Smooth muscle cell (in vitro differentiated cells): Measurements from ENCODE around the gene GRIA4. TPM values are rescaled to one million over a fixed set of nuclear protein-coding genes. Genes with fewer than 3 reads are reported as not detected.
A peak's percentile ranks its signal among the peaks of the same experiment; 100 is the strongest.

ENCODE experiments used
- DNase-seq: peaks from one replicate; lab custom pipeline; 2025; ENCODE audit not compliant: unreplicated experiment; lab: John Stamatoyannopoulos, UW
- H2AFZ ChIP-seq: fragments of 200-600 bp; sonication (generic); 2 replicates; pipeline ENCODE4 v1.6.0; 2016; ENCODE audit warnings: antibody characterized with exemption, low read depth, mild to moderate bottlenecking
- H3F3A ChIP-seq: fragments of 200-600 bp; sonication (generic); 2 replicates; pipeline ENCODE4 v1.6.0; 2017; ENCODE audit warnings: antibody characterized with exemption, low read depth
- H3K27ac ChIP-seq: fragments of 200-600 bp; sonication (generic); 2 replicates; pipeline ENCODE4 v1.5.1; 2016; ENCODE audit warnings: low read depth, mild to moderate bottlenecking
- H3K27me3 ChIP-seq: fragments of 200-600 bp; sonication (generic); 2 replicates; pipeline ENCODE4 v1.6.1; 2016; ENCODE audit warnings: low read depth, mild to moderate bottlenecking
- H3K36me3 ChIP-seq: fragments of 200-600 bp; sonication (generic); 2 replicates; pipeline ENCODE4 v1.5.1; 2016; ENCODE audit warnings: low read depth
- H3K4me1 ChIP-seq: fragments of 200-600 bp; sonication (generic); 2 replicates; pipeline ENCODE4 v1.5.1; 2016; ENCODE audit warnings: low read depth
- H3K4me2 ChIP-seq: fragments of 200-600 bp; sonication (generic); 2 replicates; pipeline ENCODE4 v1.6.0; 2016; ENCODE audit warnings: mild to moderate bottlenecking
- H3K4me3 ChIP-seq: fragments of 200-600 bp; sonication (generic); 2 replicates; pipeline ENCODE4 v1.5.1; 2016; ENCODE audit warnings: mild to moderate bottlenecking
- H3K79me2 ChIP-seq: fragments of 200-600 bp; sonication (generic); 2 replicates; pipeline ENCODE4 v1.6.0; 2016; ENCODE audit warnings: low read depth, mild to moderate bottlenecking
- H3K9ac ChIP-seq: fragments of 200-600 bp; sonication (generic); 2 replicates; pipeline ENCODE4 v1.6.0; 2016; ENCODE audit warnings: low read depth
- H3K9me3 ChIP-seq: fragments of 200-600 bp; sonication (generic); replicated peaks from 2 replicates; pipeline ENCODE4 v1.5.1; 2016; ENCODE audit warnings: low read depth
- H4K20me1 ChIP-seq: fragments of 200-600 bp; sonication (generic); 2 replicates; pipeline ENCODE4 v1.6.0; 2016; ENCODE audit warnings: low read depth
- WGBS: methylation state at CpG from one replicate; pipeline ENCODE4 v1.1.7; 2016; ENCODE audit warnings: low lambda C conversion rate; 5-methylcytosine and 5-hydroxymethylcytosine counted together
- polyA plus RNA-seq: library from polyadenylated mRNA; unstranded; fragments of >200 nt; fragmentation: Nextera tagmentation; extraction: Ambion mirVana; gene quantifications from 2 replicates; pipeline ENCODE4 v1.2.1, GENCODE V29; 2016
- total RNA-seq: library from RNA; depleted of rRNA; stranded (reverse); fragments of >200 nt; gene quantifications from 2 replicates; pipeline ENCODE4 v1.2.3, GENCODE V29; 2014
- TF ChIP-seq, protein P1 (sequence below): fragments of 200-600 bp; sonication (generic); IDR thresholded peaks from 2 replicates; pipeline ENCODE4 v1.5.1; 2017; ENCODE audit warnings: borderline replicate concordance, mild to moderate bottlenecking, antibody characterized with exemption; ENCODE audit not compliant: insufficient read depth, poor library complexity, severe bottlenecking

Gene GRIA4
- total and polyA plus RNA-seq, 2 experiments from 2014 or later, result 3.1 TPM; not detected in 1

DNA sequence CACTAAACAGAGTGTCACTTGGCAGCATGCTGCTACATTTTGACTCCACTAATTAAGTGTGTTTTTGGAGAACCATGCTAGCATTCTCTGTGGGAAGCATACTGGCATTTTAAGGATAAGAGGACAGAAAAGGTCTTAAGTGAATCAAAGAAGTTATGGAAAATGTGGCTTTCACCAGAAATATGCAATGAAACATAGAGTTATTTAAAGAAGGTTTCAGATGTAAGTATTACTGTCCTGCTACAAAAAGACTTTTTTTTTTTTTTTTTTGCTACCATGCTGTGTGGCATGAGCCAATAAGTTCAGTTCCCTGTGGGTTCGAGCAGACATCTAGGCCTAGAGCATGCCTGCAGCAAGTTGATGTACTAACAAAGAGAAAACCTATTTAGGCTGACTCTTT lies 224.6 kb downstream of the GRIA4 start:
- Histone ChIP-seq H3K27me3 (no peaks in the 10 kb centered on the region), H3K27ac (no peak overlapping the region), H2AFZ (no peak overlapping the region), H3K4me2 (no peak overlapping the region), H3K9me3 (no peaks in the 10 kb centered on the region), H3F3A (no peaks in the 10 kb centered on the region), H3K79me2 (no peaks in the 10 kb centered on the region), H3K4me1 (no peaks in the 10 kb centered on the region), H3K36me3 (no peaks in the 10 kb centered on the region), H3K9ac (no peak overlapping the region), H3K4me3 (no peak overlapping the region), H4K20me1 (no peaks in the 10 kb centered on the region)
- TF ChIP-seq, protein P1, sequence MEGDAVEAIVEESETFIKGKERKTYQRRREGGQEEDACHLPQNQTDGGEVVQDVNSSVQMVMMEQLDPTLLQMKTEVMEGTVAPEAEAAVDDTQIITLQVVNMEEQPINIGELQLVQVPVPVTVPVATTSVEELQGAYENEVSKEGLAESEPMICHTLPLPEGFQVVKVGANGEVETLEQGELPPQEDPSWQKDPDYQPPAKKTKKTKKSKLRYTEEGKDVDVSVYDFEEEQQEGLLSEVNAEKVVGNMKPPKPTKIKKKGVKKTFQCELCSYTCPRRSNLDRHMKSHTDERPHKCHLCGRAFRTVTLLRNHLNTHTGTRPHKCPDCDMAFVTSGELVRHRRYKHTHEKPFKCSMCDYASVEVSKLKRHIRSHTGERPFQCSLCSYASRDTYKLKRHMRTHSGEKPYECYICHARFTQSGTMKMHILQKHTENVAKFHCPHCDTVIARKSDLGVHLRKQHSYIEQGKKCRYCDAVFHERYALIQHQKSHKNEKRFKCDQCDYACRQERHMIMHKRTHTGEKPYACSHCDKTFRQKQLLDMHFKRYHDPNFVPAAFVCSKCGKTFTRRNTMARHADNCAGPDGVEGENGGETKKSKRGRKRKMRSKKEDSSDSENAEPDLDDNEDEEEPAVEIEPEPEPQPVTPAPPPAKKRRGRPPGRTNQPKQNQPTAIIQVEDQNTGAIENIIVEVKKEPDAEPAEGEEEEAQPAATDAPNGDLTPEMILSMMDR, result no peak
- no peak for DNase-seq
- WGBS, result 92% methylated on average over 1 of the region's 1 CpG

DNA sequence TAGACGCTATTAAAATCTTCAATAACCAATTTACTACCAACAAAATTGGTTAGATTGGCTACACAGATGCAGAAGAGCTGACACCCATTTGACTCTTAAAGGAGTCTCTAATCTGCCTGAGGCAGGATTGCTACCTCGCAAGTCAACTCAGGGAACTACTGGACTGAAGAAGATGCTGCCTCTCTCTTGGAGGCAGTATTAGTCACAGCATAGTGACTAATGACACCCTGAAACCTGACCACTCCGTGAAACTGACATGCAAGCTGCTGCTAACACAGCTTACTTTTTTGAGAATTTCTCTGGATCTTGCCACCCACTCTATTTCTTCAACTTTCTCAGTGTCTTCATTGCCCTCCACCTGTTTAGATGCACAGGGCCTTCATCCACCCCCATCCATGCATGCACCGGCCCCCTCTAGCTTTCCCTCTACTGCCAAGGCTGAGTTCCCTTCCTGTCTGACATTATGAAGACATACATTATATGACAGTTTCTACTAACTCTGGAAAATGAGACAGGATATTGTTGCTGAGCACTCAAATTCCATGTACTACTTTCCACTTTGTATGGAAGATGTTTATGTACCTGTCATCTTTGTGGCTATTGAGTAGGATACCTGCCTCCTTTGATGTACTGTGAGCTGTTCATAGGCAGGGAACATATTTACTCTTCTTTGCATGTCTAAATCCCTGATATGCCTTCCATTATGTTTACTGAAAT lies 229.0 kb downstream of the GRIA4 start:
- Histone ChIP-seq H4K20me1 (no peaks in the 10 kb centered on the region), H3K4me3 (no peak overlapping the region), H3K9ac (no peak overlapping the region), H3K4me1 (no peaks in the 10 kb centered on the region), H3K79me2 (no peaks in the 10 kb centered on the region), H3K9me3 (no peaks in the 10 kb centered on the region), H2AFZ (no peak overlapping the region), H3K4me2 (no peak overlapping the region), H3K27me3 (no peaks in the 10 kb centered on the region), H3K36me3 (no peaks in the 10 kb centered on the region), H3F3A (no peaks in the 10 kb centered on the region), H3K27ac (no peak overlapping the region)
- WGBS, result 61% methylated on average over 4 of the region's 4 CpGs
- TF ChIP-seq, protein P1, result no peak
- DNase-seq, result no peak

DNA sequence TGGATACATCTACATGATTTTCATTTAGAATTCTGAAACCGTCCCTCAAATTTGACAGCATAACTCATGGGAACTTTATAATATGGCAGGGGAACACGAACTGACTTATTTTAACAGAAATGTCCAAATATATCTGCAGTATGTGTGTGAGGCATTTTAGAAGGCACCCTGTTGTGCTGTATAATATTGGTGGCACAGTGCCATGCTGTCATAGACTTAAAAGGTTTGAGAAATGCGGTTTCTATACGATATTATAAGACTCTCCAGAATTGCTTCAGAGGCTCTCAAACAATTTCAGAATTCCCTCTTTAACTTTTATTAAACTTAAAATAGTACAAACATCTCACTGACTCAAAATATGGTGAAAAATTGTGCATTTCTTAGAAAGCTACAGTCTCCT lies 230.5 kb downstream of the GRIA4 start:
- H4K20me1 ChIP-seq, result no peaks in the 10 kb centered on the region
- no peak overlapping the region for H3K27ac ChIP-seq
- WGBS, result 87% methylated on average over 4 of the region's 4 CpGs
- no peak for DNase-seq
- H3K4me2 ChIP-seq, result no peak overlapping the region
- no peaks in the 10 kb centered on the region for H3K36me3 ChIP-seq
- no peaks in the 10 kb centered on the region for H3K27me3 ChIP-seq
- H2AFZ ChIP-seq, result no peak overlapping the region
- TF ChIP-seq, protein P1, result no peak
- H3K9ac ChIP-seq, result no peak overlapping the region
- H3K4me3 ChIP-seq, result no peak overlapping the region
- no peaks in the 10 kb centered on the region for H3F3A ChIP-seq
- H3K9me3 ChIP-seq, result no peaks in the 10 kb centered on the region
- H3K4me1 ChIP-seq, result no peaks in the 10 kb centered on the region
- no peaks in the 10 kb centered on the region for H3K79me2 ChIP-seq

DNA sequence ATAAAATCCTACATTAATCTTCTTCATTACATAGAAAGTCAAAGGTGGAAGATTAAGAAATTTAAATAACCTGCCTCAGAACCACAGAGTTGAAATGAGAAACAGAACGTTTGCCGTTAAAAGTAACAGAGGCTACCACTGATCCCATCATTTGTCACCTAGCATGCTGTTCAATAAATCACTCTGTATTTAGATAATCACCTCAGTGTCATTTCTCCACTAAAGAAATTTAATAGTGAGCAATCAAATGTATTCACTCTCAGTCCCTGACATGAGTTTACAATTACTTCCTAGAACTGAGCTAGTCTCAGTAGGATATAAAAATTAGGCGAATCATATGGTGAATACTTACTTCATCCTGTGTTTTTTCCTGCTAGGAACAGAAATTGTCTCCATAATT lies 242.5 kb downstream of the GRIA4 start:
- Histone ChIP-seq H3K9me3 (no peaks in the 10 kb centered on the region), H3K27ac (no peak overlapping the region), H3K4me1 (no peaks in the 10 kb centered on the region), H3K79me2 (no peaks in the 10 kb centered on the region), H3K36me3 (no peaks in the 10 kb centered on the region), H3F3A (no peaks in the 10 kb centered on the region), H3K9ac (no peak overlapping the region), H3K4me2 (no peak overlapping the region), H2AFZ (no peak overlapping the region), H3K4me3 (no peak overlapping the region), H3K27me3 (peaks cover 6% of the 10 kb centered on the region), H4K20me1 (no peaks in the 10 kb centered on the region)
- WGBS, result 86% methylated on average over 3 of the region's 3 CpGs
- TF ChIP-seq, protein P1, result peak; percentile 1
- DNase-seq, result no peak
